Lower lobe of right lung (tissue), 2 donors: ENCODE data around the gene ZMIZ1. TPM values are rescaled to one million over a fixed set of nuclear protein-coding genes. Genes with fewer than 3 reads are reported as not detected.

Experiments
- ATAC-seq, 2 donors: fragments of 200-7000 bp; cut with Tn5 transposase; one replicate each; pipeline ENCODE4 v1.9.1; 2020 to 2022; ENCODE audit warnings: mild to moderate bottlenecking in 2 of 2, moderate library complexity in 2 of 2
- DNase-seq: peaks from one replicate; pipeline ENCODE4 v3.0.0-alpha.2; 2020
- H3K27ac ChIP-seq: fragments of 200-600 bp; one replicate; pipeline ENCODE4 v1.8.0; 2022
- H3K27me3 ChIP-seq: fragments of 200-600 bp; one replicate; pipeline ENCODE4 v1.8.0; 2022; ENCODE audit warnings: low read depth
- H3K36me3 ChIP-seq: fragments of 200-600 bp; one replicate; pipeline ENCODE4 v1.8.0; 2022; ENCODE audit warnings: mild to moderate bottlenecking
- H3K4me1 ChIP-seq: fragments of 200-600 bp; one replicate; pipeline ENCODE4 v1.8.0; 2022
- H3K4me3 ChIP-seq: fragments of 200-600 bp; one replicate; pipeline ENCODE4 v1.8.0; 2022; ENCODE audit warnings: mild to moderate bottlenecking
- H3K9me3 ChIP-seq: fragments of 200-600 bp; one replicate; pipeline ENCODE4 v1.8.0; 2022
- CTCF ChIP-seq: fragments of 200-600 bp; IDR thresholded peaks from one replicate; pipeline ENCODE4 v1.8.0; 2022; ENCODE audit warnings: antibody characterized with exemption, mild to moderate bottlenecking
- intact Hi-C: fragments of 100-400 bp; cut with DNase I; formaldehyde crosslinking; loops from one replicate; pipeline ENCODE4 v1.11.0; 2022
- total RNA-seq: library from RNA; stranded (reverse); fragmentation: NEBNext Ultra II Directional; extraction: Animal tissue kit (Norgen Biotek cat#: 25700); gene quantifications from one replicate; pipeline ENCODE4 v1.2.1, GENCODE V29; 2021
- donor health status: DM: no; HTN: yes; CAD: no; lungs with severe emphysema.

ZMIZ1 gene
- total RNA-seq, 1 donor from 2014 or later, result 102 TPM

DNA sequence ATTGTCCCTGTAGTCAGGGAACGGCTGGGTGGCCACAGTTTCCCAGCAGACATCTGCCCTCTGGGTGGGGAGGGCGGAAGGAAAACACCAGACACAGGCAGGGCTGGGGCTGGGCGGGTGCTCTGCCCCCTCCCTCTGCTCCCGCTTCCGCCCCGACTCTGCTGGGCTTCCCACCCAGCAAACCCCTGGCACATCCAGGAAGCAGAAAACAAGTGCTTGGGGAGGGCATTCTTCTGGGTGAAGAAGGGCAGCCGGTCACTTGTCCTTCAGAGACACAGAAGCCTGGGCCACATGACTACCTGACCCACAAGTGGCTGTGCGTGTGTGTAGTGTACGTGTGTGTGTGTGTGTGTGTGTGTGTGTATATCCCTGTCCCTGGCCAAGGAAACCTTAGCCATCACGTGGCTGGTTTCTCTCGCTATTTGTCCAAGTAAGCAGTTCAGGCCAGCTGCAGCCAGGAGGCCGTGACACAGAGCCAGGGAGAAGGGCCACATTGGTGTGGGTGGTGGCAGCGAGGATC is 77.9 kb downstream of the ZMIZ1 start:
- Histone ChIP-seq H3K4me3 (no peak overlapping the region), H3K9me3 (no peaks in the 10 kb centered on the region), H3K27me3 (no peaks in the 10 kb centered on the region), H3K4me1 (peaks cover 98% of the 10 kb centered on the region), H3K27ac (peak overlapping the region; percentile 94), H3K36me3 (peaks cover 22% of the 10 kb centered on the region)
- DNase-seq (peak; percentile 81), ATAC-seq (peak; percentile 57 to 71)
- intact Hi-C loops, result no loop called here
- peak; percentile 21 for TF ChIP-seq CTCF

DNA sequence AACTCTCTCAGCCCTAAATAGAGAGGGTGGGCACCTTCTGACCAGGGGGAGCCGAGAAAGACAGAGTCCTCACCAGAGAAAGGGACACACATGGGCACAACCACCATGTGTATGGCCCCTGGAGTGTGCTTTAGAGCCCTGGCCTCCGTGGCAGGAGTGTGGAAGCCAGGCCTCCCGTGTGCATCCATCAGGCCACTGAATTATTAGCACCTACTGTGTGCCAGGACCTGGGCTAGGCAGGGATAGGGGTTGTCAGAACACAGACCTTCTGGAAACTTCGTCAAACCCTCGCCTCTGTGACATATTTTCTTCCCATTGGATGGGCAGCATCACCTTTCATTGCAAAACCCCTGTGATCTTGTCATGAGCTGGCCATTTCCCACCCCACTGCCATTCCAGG is 78.5 kb downstream of the ZMIZ1 start:
- no peak for TF ChIP-seq CTCF
- ATAC-seq, result no peak
- Histone ChIP-seq H3K4me3 (no peak overlapping the region), H3K27ac (peak overlapping the region; percentile 94), H3K36me3 (peaks cover 20% of the 10 kb centered on the region), H3K4me1 (peaks cover 98% of the 10 kb centered on the region), H3K27me3 (no peaks in the 10 kb centered on the region), H3K9me3 (no peaks in the 10 kb centered on the region)
- no peak for DNase-seq
- intact Hi-C loops, result no loop called here

DNA sequence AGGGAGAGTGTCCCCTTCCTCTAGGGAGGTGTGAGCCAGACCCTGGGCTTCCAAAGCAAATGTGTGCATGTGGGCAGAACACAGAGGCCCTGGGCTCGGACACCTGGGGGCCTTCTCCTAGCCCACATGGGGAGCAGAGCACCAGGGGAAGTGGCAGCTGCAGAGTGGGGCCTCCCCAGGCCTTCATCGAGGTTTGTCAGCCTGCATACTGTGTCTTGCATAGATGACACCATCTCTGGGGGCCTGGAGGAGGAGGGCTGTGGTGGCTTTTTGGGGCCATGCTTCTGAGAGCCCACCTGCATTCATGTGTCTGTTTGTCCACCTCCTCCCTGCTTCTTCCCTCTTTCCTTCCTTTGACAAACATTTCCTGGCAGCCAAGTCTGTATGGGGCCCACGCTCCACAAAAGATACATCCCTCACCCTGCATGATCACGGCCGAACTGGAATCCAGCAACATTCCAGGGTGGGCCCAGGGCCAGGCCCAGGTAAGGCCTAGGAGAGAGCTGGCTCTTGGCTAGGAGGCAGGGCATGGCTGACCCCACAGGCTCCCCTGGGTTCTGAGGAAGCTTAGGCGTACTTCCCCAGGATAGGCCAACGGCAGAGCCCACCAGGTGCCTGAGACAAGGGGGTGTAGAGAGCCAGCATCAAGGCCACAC is 79.2 kb downstream of the ZMIZ1 start:
- intact Hi-C loops, result no loop called here

DNA sequence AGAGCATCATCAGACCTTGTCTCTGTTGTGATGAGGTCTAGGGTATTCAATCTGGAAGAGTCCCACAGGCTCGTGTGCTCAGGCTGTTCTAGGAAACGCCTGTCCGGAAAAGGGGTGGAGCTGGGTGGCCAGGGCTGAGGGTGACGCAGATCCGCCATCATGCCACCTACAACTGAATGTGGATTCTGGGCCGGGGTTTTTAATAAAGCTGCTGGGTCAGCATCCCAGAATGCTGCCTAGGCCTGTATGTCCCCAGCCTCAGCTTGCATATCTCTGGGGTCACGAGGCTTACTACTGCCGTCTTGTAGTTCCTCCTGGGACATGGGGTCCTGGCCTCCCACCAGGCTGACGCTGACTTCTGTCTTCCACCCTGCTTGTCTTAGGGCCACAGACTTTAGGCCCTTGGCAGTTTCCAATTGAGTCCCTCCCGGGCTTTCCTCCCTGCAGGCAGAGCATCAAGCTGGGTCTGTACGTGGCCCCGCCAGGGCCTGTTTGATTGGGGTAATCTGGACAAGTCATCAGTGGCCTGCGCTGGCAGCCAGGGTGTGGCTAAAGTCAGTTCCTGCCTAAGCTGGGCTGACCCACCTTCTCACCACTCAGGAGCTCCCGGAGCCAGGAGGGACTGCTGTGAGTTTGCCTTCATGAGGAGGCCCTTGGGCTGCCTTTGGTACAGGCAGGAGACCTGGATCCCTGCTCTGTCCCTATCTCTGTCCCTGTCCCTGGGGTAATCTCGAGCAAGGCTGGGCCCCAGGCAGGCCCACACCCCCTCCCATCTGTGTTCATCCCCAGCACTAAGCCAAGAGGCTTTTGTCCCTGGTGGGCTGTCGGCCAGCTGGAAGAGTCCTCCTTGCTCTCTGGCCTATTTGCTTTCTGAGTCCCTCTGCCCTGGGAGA is 79.9 kb downstream of the ZMIZ1 start:
- DNase-seq, result peak; percentile 82
- peak overlapping the region; percentile 12 for H3K4me3 ChIP-seq
- H3K4me1 ChIP-seq, result peaks cover 100% of the 10 kb centered on the region
- intact Hi-C loops, result no loop called here
- peak; percentile 15 to 30 for ATAC-seq
- H3K27ac ChIP-seq, result peak overlapping the region; percentile 94
- TF ChIP-seq CTCF, result no peak
- H3K9me3 ChIP-seq, result no peaks in the 10 kb centered on the region
- H3K36me3 ChIP-seq, result peaks cover 12% of the 10 kb centered on the region
- no peaks in the 10 kb centered on the region for H3K27me3 ChIP-seq

More for the DNA sequence above, 79.2 kb downstream of the ZMIZ1 start:
- H3K36me3 ChIP-seq, result peaks cover 14% of the 10 kb centered on the region
- ATAC-seq (no peak), DNase-seq (no peak)
- no peak for TF ChIP-seq CTCF
- peak overlapping the region; percentile 94 for H3K27ac ChIP-seq
- no peaks in the 10 kb centered on the region for H3K9me3 ChIP-seq
- no peaks in the 10 kb centered on the region for H3K27me3 ChIP-seq
- H3K4me3 ChIP-seq, result no peak overlapping the region
- H3K4me1 ChIP-seq, result peaks cover 100% of the 10 kb centered on the region

GRCh38 chr10:79149345-79149661 is 80.5 kb downstream of the ZMIZ1 start:
- Histone ChIP-seq H3K4me1 (peaks cover 100% of the 10 kb centered on the region), H3K27me3 (no peaks in the 10 kb centered on the region), H3K36me3 (peaks cover 9% of the 10 kb centered on the region), H3K27ac (peak overlapping the region; percentile 94), H3K4me3 (peak overlapping the region; percentile 12), H3K9me3 (no peaks in the 10 kb centered on the region)
- no peak for ATAC-seq
- intact Hi-C loops, result no loop called here
- DNase-seq, result no peak
- TF ChIP-seq CTCF, result no peak
